22Rv1 (cell line): Measurements from ENCODE around the gene E2F2.
A peak's percentile ranks its signal among the peaks of the same experiment; 100 is the strongest.

Source experiments
- H3K27ac ChIP-seq: fragments of 450-650 bp; 2 replicates; pipeline ENCODE4 v1.5.1; 2017
- ZFX ChIP-seq: fragments of 450-650 bp; IDR thresholded peaks from 2 replicates; pipeline ENCODE4 v1.6.1; 2017; ENCODE audit warnings: antibody characterized with exemption, borderline replicate concordance
- TF ChIP-seq, protein P1 (sequence below): fragments of 450-650 bp; IDR thresholded peaks from 2 replicates; pipeline ENCODE4 v1.5.1; 2017; ENCODE audit warnings: mild to moderate bottlenecking

Gene E2F2

DNA sequence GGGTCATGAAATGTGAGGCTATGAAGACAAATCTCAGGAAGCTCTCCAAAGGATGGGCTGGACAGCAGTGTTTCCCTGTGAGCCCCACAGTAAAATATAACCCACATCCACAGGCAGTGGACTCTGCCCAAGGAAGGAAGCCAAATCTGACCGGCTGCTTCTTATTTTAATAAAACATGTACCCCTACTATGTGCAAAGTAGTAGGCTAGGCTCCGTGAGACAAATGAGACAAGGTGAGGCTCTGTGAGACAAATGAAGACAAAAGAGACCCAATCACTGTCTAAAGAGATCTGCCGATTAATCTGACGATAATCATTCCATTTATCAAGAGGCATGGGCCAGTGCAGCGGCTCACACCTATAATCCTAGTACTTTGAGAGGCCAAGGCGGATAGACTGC, 49.1 kb downstream of the E2F2 start:
- TF ChIP-seq, protein P1, sequence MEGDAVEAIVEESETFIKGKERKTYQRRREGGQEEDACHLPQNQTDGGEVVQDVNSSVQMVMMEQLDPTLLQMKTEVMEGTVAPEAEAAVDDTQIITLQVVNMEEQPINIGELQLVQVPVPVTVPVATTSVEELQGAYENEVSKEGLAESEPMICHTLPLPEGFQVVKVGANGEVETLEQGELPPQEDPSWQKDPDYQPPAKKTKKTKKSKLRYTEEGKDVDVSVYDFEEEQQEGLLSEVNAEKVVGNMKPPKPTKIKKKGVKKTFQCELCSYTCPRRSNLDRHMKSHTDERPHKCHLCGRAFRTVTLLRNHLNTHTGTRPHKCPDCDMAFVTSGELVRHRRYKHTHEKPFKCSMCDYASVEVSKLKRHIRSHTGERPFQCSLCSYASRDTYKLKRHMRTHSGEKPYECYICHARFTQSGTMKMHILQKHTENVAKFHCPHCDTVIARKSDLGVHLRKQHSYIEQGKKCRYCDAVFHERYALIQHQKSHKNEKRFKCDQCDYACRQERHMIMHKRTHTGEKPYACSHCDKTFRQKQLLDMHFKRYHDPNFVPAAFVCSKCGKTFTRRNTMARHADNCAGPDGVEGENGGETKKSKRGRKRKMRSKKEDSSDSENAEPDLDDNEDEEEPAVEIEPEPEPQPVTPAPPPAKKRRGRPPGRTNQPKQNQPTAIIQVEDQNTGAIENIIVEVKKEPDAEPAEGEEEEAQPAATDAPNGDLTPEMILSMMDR, result no peak
- TF ChIP-seq ZFX, result no peak
- no peak overlapping the region for H3K27ac ChIP-seq

DNA sequence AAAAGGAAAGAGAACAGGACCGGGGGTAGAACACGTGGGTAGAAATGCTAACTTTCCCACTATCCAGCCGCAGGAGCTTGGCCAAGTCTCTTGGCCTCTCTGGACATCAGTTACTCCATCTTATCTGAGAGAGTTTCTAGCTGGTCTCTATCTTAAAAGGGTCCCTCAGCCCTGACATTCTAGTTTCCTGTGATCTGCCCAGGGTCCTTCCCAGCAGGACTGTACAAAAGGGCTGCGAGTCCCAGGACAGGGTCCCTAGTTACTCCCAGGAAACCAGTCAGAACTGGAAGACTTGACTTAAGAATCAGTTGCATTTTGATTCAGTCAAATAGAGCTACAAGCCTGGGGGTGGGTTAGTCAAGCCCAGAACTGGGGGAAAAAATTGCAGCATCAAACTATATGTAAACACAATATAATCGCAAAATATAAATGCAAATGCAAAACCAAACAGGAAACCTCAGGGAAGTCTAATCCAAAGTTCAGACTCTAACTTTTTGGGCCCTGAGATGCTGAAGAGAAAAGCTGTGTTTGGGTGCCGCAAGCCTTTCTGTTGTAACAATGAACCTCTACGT, 49.9 kb downstream of the E2F2 start:
- TF ChIP-seq, protein P1, result no peak
- TF ChIP-seq ZFX, result no peak
- H3K27ac ChIP-seq, result no peak overlapping the region

DNA sequence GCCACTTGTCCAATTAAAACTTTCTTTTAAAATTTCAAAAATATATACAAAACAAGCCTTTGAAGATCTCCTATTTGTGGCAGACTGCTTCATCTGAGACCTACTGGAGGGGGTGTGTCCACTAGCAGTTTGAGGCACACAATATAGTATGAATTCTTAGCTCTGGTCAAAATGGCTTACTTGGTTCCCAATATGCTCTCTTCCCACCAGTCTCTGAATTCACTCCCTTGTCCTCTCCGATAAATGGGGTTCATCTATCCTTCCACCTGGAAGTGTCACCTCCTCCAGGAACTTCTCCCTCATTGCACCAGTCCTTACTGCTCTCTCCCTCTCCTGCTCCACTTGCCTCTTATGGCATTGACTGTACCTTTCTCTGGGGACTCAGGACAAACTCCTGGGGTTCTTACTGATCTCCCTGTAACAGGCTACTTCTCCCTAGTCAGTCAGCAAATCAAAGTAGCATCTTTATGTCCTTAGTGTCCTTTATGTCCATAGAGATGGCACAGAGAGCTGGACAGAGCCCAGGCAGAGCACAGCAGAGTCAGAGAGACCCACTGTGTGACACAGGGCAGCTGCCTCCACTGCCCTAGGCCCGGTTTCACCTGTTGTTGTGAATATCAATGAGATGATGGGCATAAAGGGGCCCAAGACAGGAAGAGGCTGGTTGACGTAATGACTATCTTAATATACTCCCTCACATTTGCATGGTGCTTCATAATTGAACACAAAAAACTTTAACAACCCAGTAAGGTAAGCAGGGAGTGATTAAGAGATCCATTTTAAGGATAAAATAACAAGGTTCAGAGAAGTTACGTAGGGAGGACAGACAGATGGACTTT, 50.6 kb downstream of the E2F2 start:
- H3K27ac ChIP-seq, result peak overlapping the region; percentile 79; the same call in 1 of the 2 replicates
- TF ChIP-seq ZFX, result no peak
- TF ChIP-seq, protein P1, result no peak

DNA sequence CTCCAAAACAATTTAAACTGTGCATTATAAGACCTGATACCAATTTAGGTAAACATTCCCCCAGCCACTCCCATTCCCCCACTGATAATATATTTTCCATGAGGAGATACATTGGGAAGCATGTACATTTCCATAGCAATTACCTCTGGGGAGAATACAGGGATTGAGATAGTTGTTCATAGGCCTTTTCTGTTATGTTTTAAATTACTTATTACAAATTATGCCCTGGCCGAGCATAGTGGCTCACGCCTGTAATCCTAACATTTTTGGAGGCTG, 51.4 kb downstream of the E2F2 start:
- TF ChIP-seq ZFX, result no peak
- TF ChIP-seq, protein P1, result no peak
- peak overlapping the region; percentile 79 for H3K27ac ChIP-seq

DNA sequence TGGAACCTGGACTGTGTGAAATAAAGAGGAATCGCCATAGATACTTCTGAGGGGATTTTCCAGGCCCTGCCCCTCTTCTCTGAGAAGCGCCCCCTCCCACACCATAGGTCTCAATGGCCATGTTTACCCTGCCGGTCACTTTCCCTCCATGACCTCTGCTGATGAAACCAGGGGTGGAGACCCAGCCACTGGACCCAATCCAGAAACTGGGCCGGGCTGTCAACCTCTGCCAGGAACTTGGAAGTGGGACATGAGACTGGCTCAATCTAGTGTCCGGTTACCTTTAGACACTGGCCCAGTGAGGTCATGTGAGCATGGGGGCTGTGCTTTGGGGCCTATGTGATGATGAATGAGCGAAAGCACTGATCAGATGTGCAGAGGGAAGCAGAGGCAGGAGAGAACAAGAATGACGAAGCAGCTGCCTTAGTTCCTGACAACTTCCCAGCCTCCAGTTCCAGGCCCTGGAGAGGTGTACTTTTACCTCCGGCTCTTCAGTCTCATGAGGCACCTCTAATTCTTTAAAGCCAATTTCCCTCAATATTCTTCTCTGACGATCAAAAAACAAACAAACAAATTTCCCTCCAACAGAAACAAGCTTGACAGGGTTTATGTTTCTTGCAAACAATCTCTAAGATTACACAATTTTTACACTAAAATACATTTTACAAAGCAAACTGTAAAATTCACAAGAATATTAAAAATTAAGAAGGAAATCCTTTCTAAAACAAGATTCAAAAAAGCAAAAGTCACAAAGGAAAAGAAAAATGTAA, 52.0 kb downstream of the E2F2 start:
- H3K27ac ChIP-seq, result peak overlapping the region; percentile 79

DNA sequence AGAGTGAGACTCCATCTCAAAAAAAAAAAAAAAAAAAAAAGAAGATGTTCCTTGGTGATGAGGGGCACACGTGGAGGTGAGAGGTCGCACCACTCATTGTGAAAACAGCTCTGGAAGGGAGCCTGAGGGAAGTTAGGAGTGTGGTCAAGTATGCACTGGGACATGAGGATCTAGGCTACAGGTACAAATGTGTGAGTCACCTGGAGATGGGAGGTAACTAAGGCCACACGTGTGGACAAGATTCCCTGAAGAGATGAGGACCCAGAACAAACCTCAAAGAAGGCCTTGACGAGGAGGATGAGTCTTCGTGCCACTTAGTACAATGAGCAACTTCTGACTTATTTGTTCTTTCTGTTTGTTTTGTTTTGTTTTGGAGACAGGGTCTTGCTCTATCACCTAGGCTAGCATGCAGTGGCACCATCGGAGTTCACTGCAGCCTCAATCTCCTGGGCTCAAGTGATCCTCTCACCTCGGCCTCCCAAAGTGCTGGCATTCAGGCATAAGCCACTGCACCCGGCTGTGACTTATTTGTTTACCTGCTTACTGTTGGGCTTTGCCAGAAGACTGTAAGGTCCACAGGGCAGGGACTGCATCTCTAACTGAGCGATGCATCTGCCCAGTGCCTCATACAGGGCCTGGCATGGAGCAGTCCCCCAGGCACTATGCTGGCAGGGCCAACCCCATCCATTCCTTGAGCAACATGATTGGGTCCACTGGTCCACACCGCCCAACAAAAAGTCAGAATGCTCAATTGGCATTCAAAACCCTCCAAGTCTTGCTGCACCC, 53.5 kb downstream of the E2F2 start:
- peak overlapping the region; percentile 79 for H3K27ac ChIP-seq
- TF ChIP-seq ZFX, result no peak
- TF ChIP-seq, protein P1, result no peak

More for the DNA sequence above, 52.0 kb downstream of the E2F2 start:
- TF ChIP-seq, protein P1, result no peak
- TF ChIP-seq ZFX, result no peak
